ENCODE measurements around the gene ANKRD37. TPM values are rescaled to one million over a fixed set of nuclear protein-coding genes. Genes with fewer than 3 reads are reported as not detected.

ANKRD37 gene
- total and polyA plus RNA-seq, 2 donors (not counting 3 experiments of a cell fraction or from before 2014, with no cell fraction given) = 4.0 to 5.8 TPM

- dilution Hi-C loops (cut with MboI; ENCODE audit: extremely low pct_ligation_motif_present, low sequenced_read_pairs) = no loop called here
- FAIRE-seq = no peak
- no peak overlapping the region for H3K4me3 ChIP-seq (replicated peaks in 1 of 3; ENCODE audit: insufficient read depth in 1 of 3, low read depth in 1 of 3, low read length in 3 of 3)
- TF ChIP-seq MYC (IDR thresholded peaks at IDR 0.05; ENCODE audit: low read depth, low read length) = no peak
- no peak for TF ChIP-seq POLR2A (IDR thresholded peaks at IDR 0.05; ENCODE audit: low read depth, low read length)
- TF ChIP-seq FOS (IDR thresholded peaks at IDR 0.05; ENCODE audit: borderline replicate concordance, insufficient read depth, low read length) = no peak
- TF ChIP-seq POLR2AphosphoS5 (IDR thresholded peaks at IDR 0.05; ENCODE audit: insufficient read depth, low read depth, low read length) = no peak
- no peak for TF ChIP-seq EZH2 (IDR thresholded peaks at IDR 0.05; ENCODE audit: borderline replicate concordance, low read depth, low read length, severe bottlenecking)
- no peak for TF ChIP-seq GATA2 (IDR thresholded peaks at IDR 0.05; ENCODE audit: insufficient read depth, insufficient read length, low read depth, low read length)
- TF ChIP-seq JUN (IDR thresholded peaks at IDR 0.05; ENCODE audit: borderline replicate concordance, insufficient read depth, insufficient read length, low read depth) = no peak
- TF ChIP-seq CTCF (IDR thresholded peaks at IDR 0.05; ENCODE audit: extremely low read depth in 1 of 2, insufficient read depth in 1 of 2, low read depth in 1 of 2, low read length in 2 of 2) = no peak
- TF ChIP-seq, protein P1, sequence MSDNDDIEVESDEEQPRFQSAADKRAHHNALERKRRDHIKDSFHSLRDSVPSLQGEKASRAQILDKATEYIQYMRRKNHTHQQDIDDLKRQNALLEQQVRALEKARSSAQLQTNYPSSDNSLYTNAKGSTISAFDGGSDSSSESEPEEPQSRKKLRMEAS (IDR thresholded peaks at IDR 0.05; ENCODE audit: insufficient read depth, insufficient read length) = no peak
- H3K36me3 ChIP-seq (ENCODE audit: control insufficient read depth in 2 of 2, extremely low read depth in 1 of 2, insufficient read depth in 2 of 2, low read length in 2 of 2) = no peaks in the 10 kb centered on the region
- ChIA-PET CTCF (interaction anchor here (1.1 to 1.4 kb wide), 2 partner anchors 9 to 162 kb away, joined by 3 to 4 read pairs; a partner anchor contains a TSS), POLR2A (no interaction called here)
- H3K27ac ChIP-seq (ENCODE audit: insufficient read depth, low read depth, low read length) = no peak overlapping the region
- intact Hi-C loops (cut with micrococcal nuclease) = no loop called here
- no peak overlapping the region for H3K9ac ChIP-seq (replicated peaks; ENCODE audit: extremely low read depth, insufficient read depth, low read length)
- H4K20me1 ChIP-seq (replicated peaks; ENCODE audit: control insufficient read depth, extremely low read depth, insufficient read depth, low read length) = no peaks in the 10 kb centered on the region
- no peaks in the 10 kb centered on the region for H3K4me1 ChIP-seq (ENCODE audit: control insufficient read depth, extremely low read depth, insufficient read depth, low read length)
- no peaks in the 10 kb centered on the region for H3K9me3 ChIP-seq (replicated peaks; ENCODE audit: control insufficient read depth, insufficient read depth, low read length)
- H2AFZ ChIP-seq (ENCODE audit: low read depth, low read length) = no peak overlapping the region
- no TSS peak for BruUV-seq (replicated peaks)
- H3K27me3 ChIP-seq (ENCODE audit: control insufficient read depth in 2 of 2, insufficient read depth in 2 of 2, low read length in 2 of 2) = no peaks in the 10 kb centered on the region
- H3K79me2 ChIP-seq (ENCODE audit: control insufficient read depth, insufficient read depth, low read length) = no peaks in the 10 kb centered on the region
- no peak for DNase-seq (ENCODE audit: low read depth, low spot score)
- no peaks in the 10 kb centered on the region for H3K9me1 ChIP-seq (replicated peaks; ENCODE audit: control insufficient read depth, extremely low read depth, insufficient read depth, low read length)
- no peak overlapping the region for H3K4me2 ChIP-seq (ENCODE audit: insufficient read depth, low read length)
Measured at GRCh38 chr4:185435466-185435865, 38.8 kb downstream of the ANKRD37 start.
